GM23338 (cell line): Measurements from ENCODE around the gene HBS1L. TPM values are rescaled to one million over a fixed set of nuclear protein-coding genes. Genes with fewer than 3 reads are reported as not detected.

Experiments
- ATAC-seq: fragments of 200-7000 bp; cut with Tn5 transposase; 3 replicates; pipeline ENCODE4 v1.9.1; 2020
- DNase-seq: peaks from one replicate; pipeline ENCODE4 v3.0.0-alpha.2; 2015; ENCODE audit warnings: low spot score
- H2AFZ ChIP-seq: fragments of 200-600 bp; sonication (generic); 2 replicates; pipeline ENCODE4 v1.8.0; 2016; ENCODE audit warnings: antibody characterized with exemption, mild to moderate bottlenecking, moderate library complexity
- H3F3A ChIP-seq: fragments of 200-600 bp; sonication (generic); replicated peaks from 2 replicates; pipeline ENCODE4 v1.8.0; 2017; ENCODE audit warnings: antibody characterized with exemption, mixed run types, low read depth
- H3K27ac ChIP-seq: fragments of 200-600 bp; sonication (generic); 2 replicates; pipeline ENCODE4 v1.6.1; 2016; ENCODE audit warnings: low read depth
- H3K27me3 ChIP-seq: fragments of 200-600 bp; sonication (generic); 2 replicates; pipeline ENCODE4 v1.8.0; 2016; ENCODE audit warnings: mild to moderate bottlenecking, mixed run types, moderate library complexity; ENCODE audit not compliant: insufficient read depth
- H3K36me3 ChIP-seq: fragments of 200-600 bp; sonication (generic); 2 replicates; pipeline ENCODE4 v1.8.0; 2016; ENCODE audit warnings: mild to moderate bottlenecking; ENCODE audit not compliant: insufficient read depth
- H3K4me1 ChIP-seq: fragments of 200-600 bp; sonication (generic); 2 replicates; pipeline ENCODE4 v1.8.0; 2016; ENCODE audit warnings: mild to moderate bottlenecking, moderate library complexity; ENCODE audit not compliant: insufficient read depth
- H3K4me2 ChIP-seq: fragments of 200-600 bp; sonication (generic); 2 replicates; pipeline ENCODE4 v1.7.1; 2017; ENCODE audit warnings: mixed run types
- H3K4me3 ChIP-seq: fragments of 200-600 bp; sonication (generic); 2 replicates; pipeline ENCODE4 v1.6.1; 2016; ENCODE audit warnings: mixed run types
- H3K79me2 ChIP-seq: fragments of 200-600 bp; sonication (generic); replicated peaks from 2 replicates; pipeline ENCODE4 v1.8.0; 2017; ENCODE audit warnings: mild to moderate bottlenecking; ENCODE audit not compliant: insufficient read depth
- H3K9me2 ChIP-seq: fragments of 200-600 bp; sonication (generic); 2 replicates; pipeline ENCODE4 v1.8.0; 2017; ENCODE audit not compliant: insufficient read depth
- H4K20me1 ChIP-seq: fragments of 200-600 bp; sonication (generic); replicated peaks from 2 replicates; pipeline ENCODE4 v1.8.0; 2017; ENCODE audit warnings: mild to moderate bottlenecking; ENCODE audit not compliant: insufficient read depth
- H3K27ac Mint-ChIP-seq: 2 replicates; pipeline ENCODE4 v1.8.0; 2020; ENCODE audit warnings: inconsistent platforms, mild to moderate bottlenecking, moderate library complexity, mixed read lengths
- H3K27me3 Mint-ChIP-seq: 3 replicates; pipeline ENCODE4 v1.8.0; 2022; ENCODE audit warnings: low read depth, mild to moderate bottlenecking, moderate library complexity, mixed read lengths, inconsistent platforms; ENCODE audit not compliant: insufficient read depth, poor library complexity
- H3K36me3 Mint-ChIP-seq: 3 replicates; pipeline ENCODE4 v1.8.0; 2021; ENCODE audit warnings: low read depth, mild to moderate bottlenecking, inconsistent platforms, moderate library complexity, mixed read lengths
- H3K4me1 Mint-ChIP-seq: 3 replicates; pipeline ENCODE4 v1.8.0; 2020; ENCODE audit warnings: mild to moderate bottlenecking, inconsistent platforms, mixed read lengths
- H3K4me3 Mint-ChIP-seq: 3 replicates; pipeline ENCODE4 v1.8.0; 2021; ENCODE audit warnings: moderate library complexity, mild to moderate bottlenecking, inconsistent platforms, mixed read lengths
- H3K9me3 Mint-ChIP-seq: 3 replicates; pipeline ENCODE4 v1.8.0; 2020; ENCODE audit warnings: moderate library complexity, mild to moderate bottlenecking, inconsistent platforms, mixed read lengths
- CREB1 ChIP-seq: fragments of 250-450 bp; sonication (Bioruptor Pico); IDR thresholded peaks from 2 replicates; pipeline ENCODE4 v1.5.0; 2020; ENCODE audit warnings: low read depth, mild to moderate bottlenecking, moderate library complexity
- EZH2 ChIP-seq: fragments of 200-600 bp; sonication (generic); IDR thresholded peaks from one replicate; pipeline ENCODE4 v1.8.0; 2017; ENCODE audit warnings: antibody characterized with exemption, mild to moderate bottlenecking, low read depth; ENCODE audit not compliant: unreplicated experiment
- EZH2phosphoT487 ChIP-seq: fragments of 200-600 bp; sonication (generic); IDR thresholded peaks from one replicate; pipeline ENCODE4 v1.8.1; 2018; ENCODE audit warnings: antibody characterized with exemption; ENCODE audit not compliant: unreplicated experiment
- JUNB ChIP-seq: IDR thresholded peaks from one replicate; pipeline ENCODE4 v1.6.1; 2016; ENCODE audit warnings: antibody characterized with exemption; ENCODE audit not compliant: unreplicated experiment
- NANOG ChIP-seq: IDR thresholded peaks from 2 replicates; pipeline ENCODE4 v1.6.1; 2016; ENCODE audit warnings: antibody characterized with exemption, borderline replicate concordance
- POLR2AphosphoS5 ChIP-seq: IDR thresholded peaks from 2 replicates; pipeline ENCODE4 v1.6.1; 2016; ENCODE audit warnings: antibody characterized with exemption, low read depth
- STAT1 ChIP-seq: IDR thresholded peaks from one replicate; pipeline ENCODE4 v1.6.1; 2016; ENCODE audit warnings: antibody characterized with exemption; ENCODE audit not compliant: unreplicated experiment
- ZNF114 ChIP-seq: fragments of 250-450 bp; sonication (Bioruptor Pico); IDR thresholded peaks from 2 replicates; pipeline ENCODE4 v1.5.0; 2020; ENCODE audit warnings: mild to moderate bottlenecking, moderate library complexity
- ZNF331 ChIP-seq: fragments of 250-450 bp; sonication (Bioruptor Pico); IDR thresholded peaks from 2 replicates; pipeline ENCODE4 v1.5.0; 2020; ENCODE audit warnings: low read depth, mild to moderate bottlenecking, moderate library complexity
- polyA plus RNA-seq: library from polyadenylated mRNA; unstranded; fragments of >200 nt; fragmentation: Nextera tagmentation; extraction: Ambion mirVana; gene quantifications from 2 replicates; pipeline ENCODE4 v1.2.1, GENCODE V29; 2016
- total RNA-seq: library from RNA; depleted of rRNA; stranded (reverse); fragments of >200 nt; shearing (Covaris generic); gene quantifications from 2 replicates; pipeline ENCODE4 v1.2.3, GENCODE V29; 2014
- TF ChIP-seq, protein P1 (sequence below): fragments of 250-450 bp; sonication (Bioruptor Pico); IDR thresholded peaks from 2 replicates; pipeline ENCODE4 v1.5.0; 2020; ENCODE audit warnings: mild to moderate bottlenecking, moderate library complexity
- TF ChIP-seq, protein P2 (sequence below), 2 experiments: fragments of 200-600 bp in 1 of 2; sonication (generic) in 1 of 2; conservative IDR thresholded peaks; 2 replicates each; pipeline versions ENCODE4 v1.5.1 to v1.6.1; 2016 to 2017; ENCODE audit warnings: antibody characterized with exemption in 2 of 2, low read depth in 2 of 2, mild to moderate bottlenecking in 2 of 2, moderate library complexity in 1 of 2
- TF ChIP-seq, protein P3 (sequence below): IDR thresholded peaks from 2 replicates; pipeline ENCODE4 v1.6.1; 2016; ENCODE audit warnings: antibody characterized with exemption
- TF ChIP-seq, protein P4 (sequence below): IDR thresholded peaks from one replicate; pipeline ENCODE4 v1.6.1; 2018; ENCODE audit warnings: antibody characterized with exemption; ENCODE audit not compliant: unreplicated experiment

The HBS1L gene
- total and polyA plus RNA-seq, 2 experiments from 2014 or later: 59.9 to 94.1 TPM

DNA sequence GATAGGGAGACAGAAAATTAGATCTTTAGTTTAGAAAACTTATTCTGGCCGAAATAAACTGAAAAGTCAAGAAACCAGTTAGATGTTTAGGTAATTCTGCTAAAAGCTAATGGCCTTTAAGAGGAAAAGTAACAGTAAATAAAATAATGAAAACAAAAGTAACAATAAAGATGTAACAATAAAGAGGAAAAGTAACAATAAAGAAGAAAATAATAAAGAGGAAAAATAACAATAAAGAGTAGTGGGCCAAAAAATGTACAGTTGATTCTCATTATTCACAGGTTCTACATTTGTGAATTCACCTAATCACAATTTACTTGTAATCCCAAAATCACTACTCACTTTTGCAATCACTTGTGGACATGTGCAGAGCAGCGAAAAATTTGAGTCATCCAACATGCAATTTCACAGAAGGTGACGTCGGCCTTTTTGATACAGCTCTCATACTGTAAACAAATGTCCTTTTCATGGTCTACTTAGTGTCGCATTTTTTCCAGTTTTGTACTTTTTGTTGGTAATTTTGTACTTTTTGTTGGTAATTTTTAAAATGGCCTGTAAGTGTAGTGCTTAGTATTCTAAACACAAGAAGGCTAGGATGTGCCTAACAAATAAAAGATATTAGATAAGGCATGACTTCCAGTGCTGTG lies 24.0 kb downstream of the HBS1L start:
- H3K4me2 ChIP-seq: no peak overlapping the region
- 0 out of 2 replicates have a peak, but pooled peaks cover under 1% of the 10 kb centered on the region for H3K4me1 ChIP-seq
- Mint-ChIP-seq H3K27ac (peak overlapping the region; percentile 1; the same call in 1 of the 2 replicates), H3K27me3 (no peaks in the 10 kb centered on the region), H3K4me1 (peaks cover 12% of the 10 kb centered on the region), H3K9me3 (no peaks in the 10 kb centered on the region), H3K36me3 (peaks cover 21% of the 10 kb centered on the region; the same call in 2 of the 3 replicates), H3K4me3 (no peak overlapping the region)
- no peak for DNase-seq
- H3K9me2 ChIP-seq: no peaks in the 10 kb centered on the region
- no peak overlapping the region for H3K4me3 ChIP-seq
- H2AFZ ChIP-seq: no peak overlapping the region
- no peaks in the 10 kb centered on the region for H3F3A ChIP-seq
- no peaks in the 10 kb centered on the region for H3K27me3 ChIP-seq
- no peak for ATAC-seq
- peaks cover 11% of the 10 kb centered on the region for H3K79me2 ChIP-seq
- H3K27ac ChIP-seq: no peak overlapping the region
- peaks cover 6% of the 10 kb centered on the region; the same call in 1 of the 2 replicates for H3K36me3 ChIP-seq
- no peaks in the 10 kb centered on the region for H4K20me1 ChIP-seq
- TF ChIP-seq JUNB: no peak
- no peak for TF ChIP-seq STAT1
- no peak for TF ChIP-seq EZH2
- no peak for TF ChIP-seq ZNF331 (CRISPR knock-in tag)
- TF ChIP-seq, protein P1, sequence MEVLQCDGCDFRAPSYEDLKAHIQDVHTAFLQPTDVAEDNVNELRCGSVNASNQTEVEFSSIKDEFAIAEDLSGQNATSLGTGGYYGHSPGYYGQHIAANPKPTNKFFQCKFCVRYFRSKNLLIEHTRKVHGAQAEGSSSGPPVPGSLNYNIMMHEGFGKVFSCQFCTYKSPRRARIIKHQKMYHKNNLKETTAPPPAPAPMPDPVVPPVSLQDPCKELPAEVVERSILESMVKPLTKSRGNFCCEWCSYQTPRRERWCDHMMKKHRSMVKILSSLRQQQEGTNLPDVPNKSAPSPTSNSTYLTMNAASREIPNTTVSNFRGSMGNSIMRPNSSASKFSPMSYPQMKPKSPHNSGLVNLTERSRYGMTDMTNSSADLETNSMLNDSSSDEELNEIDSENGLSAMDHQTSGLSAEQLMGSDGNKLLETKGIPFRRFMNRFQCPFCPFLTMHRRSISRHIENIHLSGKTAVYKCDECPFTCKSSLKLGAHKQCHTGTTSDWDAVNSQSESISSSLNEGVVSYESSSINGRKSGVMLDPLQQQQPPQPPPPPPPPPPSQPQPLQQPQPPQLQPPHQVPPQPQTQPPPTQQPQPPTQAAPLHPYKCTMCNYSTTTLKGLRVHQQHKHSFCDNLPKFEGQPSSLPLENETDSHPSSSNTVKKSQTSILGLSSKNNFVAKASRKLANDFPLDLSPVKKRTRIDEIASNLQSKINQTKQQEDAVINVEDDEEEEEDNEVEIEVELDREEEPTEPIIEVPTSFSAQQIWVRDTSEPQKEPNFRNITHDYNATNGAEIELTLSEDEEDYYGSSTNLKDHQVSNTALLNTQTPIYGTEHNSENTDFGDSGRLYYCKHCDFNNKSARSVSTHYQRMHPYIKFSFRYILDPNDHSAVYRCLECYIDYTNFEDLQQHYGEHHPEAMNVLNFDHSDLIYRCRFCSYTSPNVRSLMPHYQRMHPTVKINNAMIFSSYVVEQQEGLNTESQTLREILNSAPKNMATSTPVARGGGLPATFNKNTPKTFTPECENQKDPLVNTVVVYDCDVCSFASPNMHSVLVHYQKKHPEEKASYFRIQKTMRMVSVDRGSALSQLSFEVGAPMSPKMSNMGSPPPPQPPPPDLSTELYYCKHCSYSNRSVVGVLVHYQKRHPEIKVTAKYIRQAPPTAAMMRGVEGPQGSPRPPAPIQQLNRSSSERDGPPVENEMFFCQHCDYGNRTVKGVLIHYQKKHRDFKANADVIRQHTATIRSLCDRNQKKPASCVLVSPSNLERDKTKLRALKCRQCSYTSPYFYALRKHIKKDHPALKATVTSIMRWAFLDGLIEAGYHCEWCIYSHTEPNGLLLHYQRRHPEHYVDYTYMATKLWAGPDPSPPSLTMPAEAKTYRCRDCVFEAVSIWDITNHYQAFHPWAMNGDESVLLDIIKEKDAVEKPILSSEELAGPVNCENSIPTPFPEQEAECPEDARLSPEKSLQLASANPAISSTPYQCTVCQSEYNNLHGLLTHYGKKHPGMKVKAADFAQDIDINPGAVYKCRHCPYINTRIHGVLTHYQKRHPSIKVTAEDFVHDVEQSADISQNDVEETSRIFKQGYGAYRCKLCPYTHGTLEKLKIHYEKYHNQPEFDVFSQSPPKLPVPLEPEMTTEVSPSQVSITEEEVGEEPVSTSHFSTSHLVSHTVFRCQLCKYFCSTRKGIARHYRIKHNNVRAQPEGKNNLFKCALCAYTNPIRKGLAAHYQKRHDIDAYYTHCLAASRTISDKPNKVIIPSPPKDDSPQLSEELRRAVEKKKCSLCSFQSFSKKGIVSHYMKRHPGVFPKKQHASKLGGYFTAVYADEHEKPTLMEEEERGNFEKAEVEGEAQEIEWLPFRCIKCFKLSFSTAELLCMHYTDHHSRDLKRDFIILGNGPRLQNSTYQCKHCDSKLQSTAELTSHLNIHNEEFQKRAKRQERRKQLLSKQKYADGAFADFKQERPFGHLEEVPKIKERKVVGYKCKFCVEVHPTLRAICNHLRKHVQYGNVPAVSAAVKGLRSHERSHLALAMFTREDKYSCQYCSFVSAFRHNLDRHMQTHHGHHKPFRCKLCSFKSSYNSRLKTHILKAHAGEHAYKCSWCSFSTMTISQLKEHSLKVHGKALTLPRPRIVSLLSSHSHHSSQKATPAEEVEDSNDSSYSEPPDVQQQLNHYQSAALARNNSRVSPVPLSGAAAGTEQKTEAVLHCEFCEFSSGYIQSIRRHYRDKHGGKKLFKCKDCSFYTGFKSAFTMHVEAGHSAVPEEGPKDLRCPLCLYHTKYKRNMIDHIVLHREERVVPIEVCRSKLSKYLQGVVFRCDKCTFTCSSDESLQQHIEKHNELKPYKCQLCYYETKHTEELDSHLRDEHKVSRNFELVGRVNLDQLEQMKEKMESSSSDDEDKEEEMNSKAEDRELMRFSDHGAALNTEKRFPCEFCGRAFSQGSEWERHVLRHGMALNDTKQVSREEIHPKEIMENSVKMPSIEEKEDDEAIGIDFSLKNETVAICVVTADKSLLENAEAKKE: no peak
- TF ChIP-seq ZNF114 (CRISPR knock-in tag): no peak
- TF ChIP-seq NANOG: no peak
- TF ChIP-seq, protein P2, sequence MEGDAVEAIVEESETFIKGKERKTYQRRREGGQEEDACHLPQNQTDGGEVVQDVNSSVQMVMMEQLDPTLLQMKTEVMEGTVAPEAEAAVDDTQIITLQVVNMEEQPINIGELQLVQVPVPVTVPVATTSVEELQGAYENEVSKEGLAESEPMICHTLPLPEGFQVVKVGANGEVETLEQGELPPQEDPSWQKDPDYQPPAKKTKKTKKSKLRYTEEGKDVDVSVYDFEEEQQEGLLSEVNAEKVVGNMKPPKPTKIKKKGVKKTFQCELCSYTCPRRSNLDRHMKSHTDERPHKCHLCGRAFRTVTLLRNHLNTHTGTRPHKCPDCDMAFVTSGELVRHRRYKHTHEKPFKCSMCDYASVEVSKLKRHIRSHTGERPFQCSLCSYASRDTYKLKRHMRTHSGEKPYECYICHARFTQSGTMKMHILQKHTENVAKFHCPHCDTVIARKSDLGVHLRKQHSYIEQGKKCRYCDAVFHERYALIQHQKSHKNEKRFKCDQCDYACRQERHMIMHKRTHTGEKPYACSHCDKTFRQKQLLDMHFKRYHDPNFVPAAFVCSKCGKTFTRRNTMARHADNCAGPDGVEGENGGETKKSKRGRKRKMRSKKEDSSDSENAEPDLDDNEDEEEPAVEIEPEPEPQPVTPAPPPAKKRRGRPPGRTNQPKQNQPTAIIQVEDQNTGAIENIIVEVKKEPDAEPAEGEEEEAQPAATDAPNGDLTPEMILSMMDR (conservative IDR thresholded peaks at IDR 0.05; ENCODE audit: low read depth in 2 of 2): no peak
- no peak for TF ChIP-seq EZH2phosphoT487
- TF ChIP-seq, protein P3, sequence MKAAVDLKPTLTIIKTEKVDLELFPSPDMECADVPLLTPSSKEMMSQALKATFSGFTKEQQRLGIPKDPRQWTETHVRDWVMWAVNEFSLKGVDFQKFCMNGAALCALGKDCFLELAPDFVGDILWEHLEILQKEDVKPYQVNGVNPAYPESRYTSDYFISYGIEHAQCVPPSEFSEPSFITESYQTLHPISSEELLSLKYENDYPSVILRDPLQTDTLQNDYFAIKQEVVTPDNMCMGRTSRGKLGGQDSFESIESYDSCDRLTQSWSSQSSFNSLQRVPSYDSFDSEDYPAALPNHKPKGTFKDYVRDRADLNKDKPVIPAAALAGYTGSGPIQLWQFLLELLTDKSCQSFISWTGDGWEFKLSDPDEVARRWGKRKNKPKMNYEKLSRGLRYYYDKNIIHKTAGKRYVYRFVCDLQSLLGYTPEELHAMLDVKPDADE: no peak
- TF ChIP-seq, protein P4, sequence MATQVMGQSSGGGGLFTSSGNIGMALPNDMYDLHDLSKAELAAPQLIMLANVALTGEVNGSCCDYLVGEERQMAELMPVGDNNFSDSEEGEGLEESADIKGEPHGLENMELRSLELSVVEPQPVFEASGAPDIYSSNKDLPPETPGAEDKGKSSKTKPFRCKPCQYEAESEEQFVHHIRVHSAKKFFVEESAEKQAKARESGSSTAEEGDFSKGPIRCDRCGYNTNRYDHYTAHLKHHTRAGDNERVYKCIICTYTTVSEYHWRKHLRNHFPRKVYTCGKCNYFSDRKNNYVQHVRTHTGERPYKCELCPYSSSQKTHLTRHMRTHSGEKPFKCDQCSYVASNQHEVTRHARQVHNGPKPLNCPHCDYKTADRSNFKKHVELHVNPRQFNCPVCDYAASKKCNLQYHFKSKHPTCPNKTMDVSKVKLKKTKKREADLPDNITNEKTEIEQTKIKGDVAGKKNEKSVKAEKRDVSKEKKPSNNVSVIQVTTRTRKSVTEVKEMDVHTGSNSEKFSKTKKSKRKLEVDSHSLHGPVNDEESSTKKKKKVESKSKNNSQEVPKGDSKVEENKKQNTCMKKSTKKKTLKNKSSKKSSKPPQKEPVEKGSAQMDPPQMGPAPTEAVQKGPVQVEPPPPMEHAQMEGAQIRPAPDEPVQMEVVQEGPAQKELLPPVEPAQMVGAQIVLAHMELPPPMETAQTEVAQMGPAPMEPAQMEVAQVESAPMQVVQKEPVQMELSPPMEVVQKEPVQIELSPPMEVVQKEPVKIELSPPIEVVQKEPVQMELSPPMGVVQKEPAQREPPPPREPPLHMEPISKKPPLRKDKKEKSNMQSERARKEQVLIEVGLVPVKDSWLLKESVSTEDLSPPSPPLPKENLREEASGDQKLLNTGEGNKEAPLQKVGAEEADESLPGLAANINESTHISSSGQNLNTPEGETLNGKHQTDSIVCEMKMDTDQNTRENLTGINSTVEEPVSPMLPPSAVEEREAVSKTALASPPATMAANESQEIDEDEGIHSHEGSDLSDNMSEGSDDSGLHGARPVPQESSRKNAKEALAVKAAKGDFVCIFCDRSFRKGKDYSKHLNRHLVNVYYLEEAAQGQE: no peak
- TF ChIP-seq CREB1: no peak
- no peak for TF ChIP-seq POLR2AphosphoS5
